Right cardiac atrium (tissue), 5 donors: ENCODE data around the gene INHBE. TPM values are rescaled to one million over a fixed set of nuclear protein-coding genes. Genes with fewer than 3 reads are reported as not detected.

Experiments used
- ATAC-seq, 2 donors: fragments of 200-7000 bp; cut with Tn5 transposase; one replicate each; pipeline versions ENCODE4 v1.8.0 to v1.9.1; 2020; ENCODE audit warnings: moderate library complexity in 2 of 2, mild to moderate bottlenecking in 1 of 2
- DNase-seq, 3 donors: peaks; one replicate each; pipeline ENCODE4 v3.0.0-alpha.2; 2020
- H3K27ac ChIP-seq: one replicate; pipeline ENCODE4 v1.5.1; 2013; ENCODE audit warnings: mild to moderate bottlenecking, low read length, control low read depth, moderate library complexity
- H3K27me3 ChIP-seq: one replicate; pipeline ENCODE4 v1.6.1; 2013; ENCODE audit not compliant: control insufficient read depth, insufficient read depth
- H3K4me1 ChIP-seq: one replicate; pipeline ENCODE4 v1.6.1; 2013; ENCODE audit warnings: low read length; ENCODE audit not compliant: control insufficient read depth, insufficient read depth
- H3K4me3 ChIP-seq: one replicate; pipeline ENCODE4 v1.5.1; 2013; ENCODE audit warnings: low read length, control low read depth
- H3K9me3 ChIP-seq: one replicate; pipeline ENCODE4 v1.6.1; 2013; ENCODE audit warnings: low read length; ENCODE audit not compliant: control insufficient read depth
- WGBS: extraction: QIAGEN DNeasy Blood & Tissue Kit; methylation state at CpG from one replicate; pipeline ENCODE4 v1.1.7; 2013; 5-methylcytosine and 5-hydroxymethylcytosine counted together
- intact Hi-C, 4 donors: fragments of 100-400 bp; cut with DNase I; formaldehyde crosslinking; loops; one replicate each; pipeline versions ENCODE4 v1.11.0 to v1.14.0; 2022 to 2023
- polyA plus RNA-seq: library from polyadenylated mRNA; stranded (reverse); fragments of 200-250 nt; gene quantifications from one replicate; pipeline ENCODE4 v1.2.3, GENCODE V29; 2013
- total RNA-seq, 4 donors: library from RNA; stranded (reverse); fragmentation: NEBNext Ultra II Directional; extraction: Animal tissue kit (Norgen Biotek cat#: 25700); gene quantifications; one replicate each; pipeline ENCODE4 v1.2.1, GENCODE V29; 2021
- donor health status: healthy with polysubstance abuse.
- donor health status: DM: no; HTN: yes; CAD: no.
- donor health status: DM: no; HTN: no; CAD: no.
- donor health status: DM: no; HTN: yes; CAD: no; lungs with severe emphysema.
- donor health status: DM: yes; HTN: yes; CAD: no.

The INHBE gene
- total and polyA plus RNA-seq, 5 donors: not detected

- no peak overlapping the region for H3K4me3 ChIP-seq
- intact Hi-C loops: no loop called here
- DNase-seq: peak in 1 of 3 donors; percentile 19
- H3K27ac ChIP-seq: no peak overlapping the region
- H3K9me3 ChIP-seq: no peaks in the 10 kb centered on the region
- no peaks in the 10 kb centered on the region for H3K4me1 ChIP-seq
- WGBS: 93% methylated on average over 14 of the region's 14 CpGs
- ATAC-seq: no peak
- no peaks in the 10 kb centered on the region for H3K27me3 ChIP-seq
These were observed 15.3 kb downstream of the INHBE start for GRCh38 chr12:57470286-57470969.

- no peaks in the 10 kb centered on the region for H3K9me3 ChIP-seq
- H3K27me3 ChIP-seq: no peaks in the 10 kb centered on the region
- DNase-seq (peak in 1 of 3 donors; percentile 12), ATAC-seq (no peak)
- H3K4me1 ChIP-seq: no peaks in the 10 kb centered on the region
- intact Hi-C loops: no loop called here
- H3K27ac ChIP-seq: no peak overlapping the region
- H3K4me3 ChIP-seq: no peak overlapping the region
- WGBS: 88% methylated on average over 4 of the region's 4 CpGs
These were observed 16.0 kb downstream of the INHBE start for GRCh38 chr12:57470970-57471656.

- H3K27me3 ChIP-seq: no peaks in the 10 kb centered on the region
- intact Hi-C loops: no loop called here
- DNase-seq: no peak
- H3K4me3 ChIP-seq: no peak overlapping the region
- no peaks in the 10 kb centered on the region for H3K9me3 ChIP-seq
- H3K27ac ChIP-seq: no peak overlapping the region
- H3K4me1 ChIP-seq: no peaks in the 10 kb centered on the region
- 93% methylated on average over 3 of the region's 3 CpGs for WGBS
- no peak for ATAC-seq
These were observed 16.6 kb downstream of the INHBE start for GRCh38 chr12:57471661-57472060.

GRCh38 chr12:57472391-57472790, 17.3 kb downstream of the INHBE start:
- no peak overlapping the region for H3K4me3 ChIP-seq
- intact Hi-C loops: no loop called here
- H3K9me3 ChIP-seq: no peaks in the 10 kb centered on the region
- no peaks in the 10 kb centered on the region for H3K27me3 ChIP-seq
- no peak overlapping the region for H3K27ac ChIP-seq
- no peaks in the 10 kb centered on the region for H3K4me1 ChIP-seq
- peak in 1 of 3 donors; percentile 29 for DNase-seq
- ATAC-seq: no peak
- WGBS: 80% methylated on average over 3 of the region's 3 CpGs

GRCh38 chr12:57473392-57473791, 18.3 kb downstream of the INHBE start:
- WGBS: 46% methylated on average over 3 of the region's 3 CpGs
- Histone ChIP-seq H3K4me1 (no peaks in the 10 kb centered on the region), H3K27ac (no peak overlapping the region), H3K4me3 (no peak overlapping the region), H3K27me3 (no peaks in the 10 kb centered on the region), H3K9me3 (no peaks in the 10 kb centered on the region)
- ATAC-seq (no peak), DNase-seq (no peak)
- intact Hi-C loops: no loop called here

GRCh38 chr12:57473886-57474285, 18.8 kb downstream of the INHBE start:
- ATAC-seq: no peak
- H3K4me1 ChIP-seq: no peaks in the 10 kb centered on the region
- no peaks in the 10 kb centered on the region for H3K27me3 ChIP-seq
- no peak overlapping the region for H3K27ac ChIP-seq
- intact Hi-C loops: no loop called here
- WGBS: 88% methylated on average over 5 of the region's 5 CpGs
- no peak for DNase-seq
- no peaks in the 10 kb centered on the region for H3K9me3 ChIP-seq
- H3K4me3 ChIP-seq: no peak overlapping the region

- intact Hi-C loops: no loop called here
- Histone ChIP-seq H3K27ac (no peak overlapping the region), H3K27me3 (no peaks in the 10 kb centered on the region), H3K9me3 (no peaks in the 10 kb centered on the region), H3K4me1 (no peaks in the 10 kb centered on the region), H3K4me3 (no peak overlapping the region)
- ATAC-seq (no peak), DNase-seq (peak in 1 of 3 donors; percentile 38)
- 65% methylated on average over 8 of the region's 8 CpGs for WGBS
These were observed 19.3 kb downstream of the INHBE start for GRCh38 chr12:57474430-57474829.

- ATAC-seq (no peak), DNase-seq (peak in 1 of 3 donors; percentile 36)
- Histone ChIP-seq H3K27me3 (no peaks in the 10 kb centered on the region), H3K4me3 (no peak overlapping the region), H3K27ac (no peak overlapping the region), H3K9me3 (no peaks in the 10 kb centered on the region), H3K4me1 (no peaks in the 10 kb centered on the region)
- intact Hi-C loops: no loop called here
- WGBS: 64% methylated on average over 7 of the region's 7 CpGs
These were observed 19.8 kb downstream of the INHBE start for GRCh38 chr12:57474862-57475261.

GRCh38 chr12:57475271-57476161, 20.4 kb downstream of the INHBE start:
- H3K27me3 ChIP-seq: no peaks in the 10 kb centered on the region
- no peaks in the 10 kb centered on the region for H3K4me1 ChIP-seq
- H3K4me3 ChIP-seq: peak overlapping the region; percentile 26
- H3K9me3 ChIP-seq: no peaks in the 10 kb centered on the region
- ATAC-seq (peak; percentile 32 to 44), DNase-seq (peak in 2 of 3 donors; percentile 70 to 71)
- 7% methylated on average over 84 of the region's 84 CpGs for WGBS
- no peak overlapping the region for H3K27ac ChIP-seq
- intact Hi-C loops: no loop called here

- Histone ChIP-seq H3K4me1 (no peaks in the 10 kb centered on the region), H3K27ac (no peak overlapping the region)
These were observed 21.3 kb downstream of the INHBE start for GRCh38 chr12:57476162-57476992.

More at GRCh38 chr12:57476162-57476992, 21.3 kb downstream of the INHBE start:
- DNase-seq (peak in 2 of 3 donors; percentile 71 to 73), ATAC-seq (peak; percentile 2 to 5)
- WGBS: 19% methylated on average over 29 of the region's 29 CpGs
- Histone ChIP-seq H3K27me3 (no peaks in the 10 kb centered on the region), H3K4me3 (peak overlapping the region; percentile 26), H3K9me3 (no peaks in the 10 kb centered on the region)
- intact Hi-C loops: no loop called here
